ENCODE data around the gene SNORC.

Gene SNORC

DNA sequence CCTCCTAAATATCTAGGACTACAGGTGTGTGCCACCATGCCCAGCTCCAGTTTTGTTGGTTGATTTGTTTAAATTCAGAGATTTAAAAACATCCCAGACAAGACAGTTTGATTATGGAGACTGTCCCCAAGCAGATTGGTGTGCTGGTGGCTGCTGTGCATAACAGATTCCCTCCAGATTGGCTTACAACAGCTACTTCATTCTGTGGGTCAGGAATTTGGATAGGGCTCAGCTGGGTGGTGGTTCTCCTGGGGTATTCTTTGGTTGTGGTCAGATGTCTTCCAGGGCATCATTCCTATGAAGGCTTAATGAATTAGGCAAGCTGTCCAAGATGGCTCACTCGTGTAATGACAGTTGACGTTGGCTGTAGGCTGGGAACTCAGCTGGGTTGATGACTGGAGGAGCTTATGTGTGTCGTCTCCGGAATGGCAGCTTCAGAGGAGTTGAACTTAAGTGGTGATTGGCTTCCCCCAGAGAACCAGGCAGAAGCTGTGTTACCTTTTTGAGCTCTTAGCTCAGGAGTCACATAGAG lies 10.6 kb upstream of the SNORC start:
- TF ChIP-seq, protein P1, sequence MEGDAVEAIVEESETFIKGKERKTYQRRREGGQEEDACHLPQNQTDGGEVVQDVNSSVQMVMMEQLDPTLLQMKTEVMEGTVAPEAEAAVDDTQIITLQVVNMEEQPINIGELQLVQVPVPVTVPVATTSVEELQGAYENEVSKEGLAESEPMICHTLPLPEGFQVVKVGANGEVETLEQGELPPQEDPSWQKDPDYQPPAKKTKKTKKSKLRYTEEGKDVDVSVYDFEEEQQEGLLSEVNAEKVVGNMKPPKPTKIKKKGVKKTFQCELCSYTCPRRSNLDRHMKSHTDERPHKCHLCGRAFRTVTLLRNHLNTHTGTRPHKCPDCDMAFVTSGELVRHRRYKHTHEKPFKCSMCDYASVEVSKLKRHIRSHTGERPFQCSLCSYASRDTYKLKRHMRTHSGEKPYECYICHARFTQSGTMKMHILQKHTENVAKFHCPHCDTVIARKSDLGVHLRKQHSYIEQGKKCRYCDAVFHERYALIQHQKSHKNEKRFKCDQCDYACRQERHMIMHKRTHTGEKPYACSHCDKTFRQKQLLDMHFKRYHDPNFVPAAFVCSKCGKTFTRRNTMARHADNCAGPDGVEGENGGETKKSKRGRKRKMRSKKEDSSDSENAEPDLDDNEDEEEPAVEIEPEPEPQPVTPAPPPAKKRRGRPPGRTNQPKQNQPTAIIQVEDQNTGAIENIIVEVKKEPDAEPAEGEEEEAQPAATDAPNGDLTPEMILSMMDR (IDR thresholded peaks at IDR 0.05): no peak
- no peaks in the 10 kb centered on the region for H3K4me1 ChIP-seq (ENCODE audit: control insufficient read depth in 1 of 2, insufficient read depth in 1 of 2, low read depth in 1 of 2, low read length in 1 of 2)
- no peak overlapping the region for H3K27ac ChIP-seq
- H3K9me3 ChIP-seq: no peaks in the 10 kb centered on the region
- no peaks in the 10 kb centered on the region for H3K27me3 ChIP-seq
- H3K4me3 ChIP-seq (ENCODE audit: low read depth in 1 of 2, low read length in 1 of 2): no peak overlapping the region
- peaks cover 74% of the 10 kb centered on the region for H3K36me3 ChIP-seq

DNA sequence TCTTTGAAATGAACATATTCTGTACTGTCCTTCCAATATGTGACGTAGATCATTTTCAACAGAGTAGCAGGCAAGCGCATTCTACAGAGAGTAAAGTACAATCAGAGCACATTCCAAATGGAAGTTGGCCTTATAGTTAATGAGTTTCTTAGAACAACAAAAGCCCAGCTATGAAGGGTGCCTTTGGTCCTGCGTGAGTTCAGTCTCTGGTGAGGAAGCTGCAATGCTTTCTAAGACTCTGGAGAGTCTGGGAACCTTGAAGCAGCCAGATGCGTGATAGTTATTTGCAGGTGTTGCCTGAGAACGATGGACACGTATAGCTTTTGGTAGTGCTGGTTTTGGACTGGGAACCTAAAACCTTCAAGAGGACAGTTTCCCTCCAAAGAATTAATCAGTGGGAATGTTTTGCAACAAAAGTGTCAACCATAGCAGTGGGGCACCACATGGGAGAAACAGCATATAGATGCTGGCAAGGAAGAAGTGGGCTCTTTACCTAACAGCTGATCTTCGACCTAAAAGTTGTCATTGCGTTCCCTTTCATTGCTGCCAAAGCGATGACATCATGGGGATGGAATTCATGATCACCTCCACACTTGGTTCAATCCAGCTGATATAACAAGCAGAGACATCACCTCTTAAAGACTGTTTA lies 9.3 kb upstream of the SNORC start:
- Histone ChIP-seq H3K4me3 (ENCODE audit: low read depth in 1 of 2, low read length in 1 of 2) (no peak overlapping the region), H3K36me3 (peaks cover 66% of the 10 kb centered on the region), H3K4me1 (ENCODE audit: control insufficient read depth in 1 of 2, insufficient read depth in 1 of 2, low read depth in 1 of 2, low read length in 1 of 2) (no peaks in the 10 kb centered on the region), H3K27me3 (no peaks in the 10 kb centered on the region), H3K9me3 (no peaks in the 10 kb centered on the region), H3K27ac (no peak overlapping the region)
- TF ChIP-seq, protein P1 (IDR thresholded peaks at IDR 0.05): no peak

DNA sequence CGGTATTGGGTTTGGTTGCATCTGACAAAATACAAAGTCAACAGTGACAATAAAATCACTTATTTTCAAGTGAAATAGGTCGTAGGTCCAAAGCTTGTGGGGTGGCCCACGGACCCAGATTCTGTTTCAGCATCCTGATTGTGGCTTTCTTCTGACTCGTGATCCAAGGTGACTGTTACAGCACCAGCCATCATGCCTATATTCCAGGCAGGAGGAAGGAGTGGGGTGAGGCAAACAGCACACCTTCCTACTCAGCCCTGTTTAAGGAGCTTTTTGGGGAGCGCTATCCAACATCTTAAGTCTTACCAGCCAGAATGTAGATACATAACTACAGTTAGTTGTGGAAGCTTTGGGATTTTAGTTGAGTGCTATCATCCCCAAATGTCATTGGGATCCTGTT lies 8.7 kb upstream of the SNORC start:
- Histone ChIP-seq H3K27ac (no peak overlapping the region), H3K4me1 (ENCODE audit: control insufficient read depth in 1 of 2, insufficient read depth in 1 of 2, low read depth in 1 of 2, low read length in 1 of 2) (no peaks in the 10 kb centered on the region), H3K36me3 (peaks cover 60% of the 10 kb centered on the region), H3K9me3 (no peaks in the 10 kb centered on the region), H3K4me3 (ENCODE audit: low read depth in 1 of 2, low read length in 1 of 2) (no peak overlapping the region), H3K27me3 (no peaks in the 10 kb centered on the region)
- TF ChIP-seq, protein P1 (IDR thresholded peaks at IDR 0.05): no peak

DNA sequence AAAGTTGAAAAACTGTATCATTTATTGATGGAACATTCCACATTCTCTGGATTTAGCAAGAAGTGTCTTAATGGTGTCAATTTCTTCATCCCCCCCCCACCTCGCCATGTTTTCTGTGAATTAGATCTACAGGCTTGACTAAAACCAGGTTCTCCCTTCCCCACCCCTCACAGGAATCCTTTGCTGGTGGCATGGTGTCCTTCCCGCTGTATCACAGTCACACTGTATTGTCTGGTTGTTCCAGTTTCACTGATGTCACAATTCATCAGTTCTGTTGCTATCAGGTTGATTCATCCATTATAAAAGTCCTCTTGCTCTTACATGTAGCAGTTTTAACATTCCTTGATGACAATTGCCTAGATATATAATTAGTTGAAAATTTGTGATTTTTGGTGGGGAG lies 6.1 kb upstream of the SNORC start:
- no peaks in the 10 kb centered on the region for H3K4me1 ChIP-seq (ENCODE audit: control insufficient read depth in 1 of 2, insufficient read depth in 1 of 2, low read depth in 1 of 2, low read length in 1 of 2)
- no peaks in the 10 kb centered on the region for H3K27me3 ChIP-seq
- no peak overlapping the region for H3K27ac ChIP-seq
- peaks cover 33% of the 10 kb centered on the region for H3K36me3 ChIP-seq
- TF ChIP-seq, protein P1 (IDR thresholded peaks at IDR 0.05): no peak
- no peak overlapping the region for H3K4me3 ChIP-seq (ENCODE audit: low read depth in 1 of 2, low read length in 1 of 2)
- no peaks in the 10 kb centered on the region for H3K9me3 ChIP-seq

DNA sequence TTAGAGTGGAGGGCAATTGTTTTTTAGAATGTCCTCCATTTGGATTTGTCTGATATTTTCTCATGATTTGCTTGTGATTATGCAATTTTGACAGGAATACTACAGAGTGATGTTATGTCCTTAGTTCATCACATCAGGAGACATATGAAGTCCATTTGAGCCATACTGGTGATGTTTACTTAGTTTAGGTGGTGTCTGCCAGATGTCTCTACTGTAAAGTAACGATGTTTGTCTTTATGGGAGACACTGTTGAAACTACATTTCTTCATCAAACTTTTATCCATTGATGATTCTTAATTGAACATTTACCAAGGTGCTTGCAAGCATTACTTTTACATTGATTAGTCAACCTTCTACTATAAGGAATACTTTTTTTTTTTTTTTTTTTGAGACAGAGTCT lies 4.9 kb upstream of the SNORC start:
- TF ChIP-seq, protein P1 (IDR thresholded peaks at IDR 0.05): no peak
- H3K27ac ChIP-seq: no peak overlapping the region
- no peaks in the 10 kb centered on the region for H3K27me3 ChIP-seq

More for the DNA sequence above, 4.9 kb upstream of the SNORC start:
- Histone ChIP-seq H3K36me3 (peaks cover 22% of the 10 kb centered on the region), H3K4me3 (ENCODE audit: low read depth in 1 of 2, low read length in 1 of 2) (no peak overlapping the region), H3K9me3 (no peaks in the 10 kb centered on the region), H3K4me1 (ENCODE audit: control insufficient read depth in 1 of 2, insufficient read depth in 1 of 2, low read depth in 1 of 2, low read length in 1 of 2) (no peaks in the 10 kb centered on the region)
